Natural killer cell (primary cell): ENCODE results near the gene CAB39. TPM values are rescaled to one million over a fixed set of nuclear protein-coding genes. Genes with fewer than 3 reads are reported as not detected.

Experiments
- ATAC-seq, 3 donors: fragments of 150-1000 bp in 2 of 3; fragments of 200-7000 bp in 1 of 3; cut with Tn5 transposase; 1 replicate in 1 of 3; 2 replicates in 2 of 3; pipeline ENCODE4 v1.10.0; 2021; ENCODE audit warnings: mild to moderate bottlenecking in 2 of 3, moderate library complexity in 2 of 3
- DNase-seq, 2 donors: peaks; one replicate each; pipeline versions ENCODE4 v3.0.0 to v3.0.0-alpha.2; 2013 to 2021; ENCODE audit warnings: mixed read lengths in 1 of 2
- H3K27ac ChIP-seq: one replicate; pipeline ENCODE4 v1.5.1; 2013; ENCODE audit warnings: mild to moderate bottlenecking, low read length
- H3K27me3 ChIP-seq: one replicate; pipeline ENCODE4 v1.6.1; 2013; ENCODE audit warnings: low read length; ENCODE audit not compliant: control insufficient read depth, insufficient read depth
- H3K36me3 ChIP-seq: one replicate; pipeline ENCODE4 v1.6.1; 2013; ENCODE audit warnings: low read length; ENCODE audit not compliant: control insufficient read depth, insufficient read depth
- H3K4me1 ChIP-seq: one replicate; pipeline ENCODE4 v1.6.1; 2013; ENCODE audit warnings: low read length; ENCODE audit not compliant: control insufficient read depth, insufficient read depth
- H3K4me3 ChIP-seq: one replicate; pipeline ENCODE4 v1.5.1; 2013; ENCODE audit warnings: low read length
- H3K9me3 ChIP-seq: one replicate; pipeline ENCODE4 v1.6.1; 2013; ENCODE audit warnings: low read length; ENCODE audit not compliant: control insufficient read depth, insufficient read depth
- H3K27ac Mint-ChIP-seq, 2 donors: one replicate each; pipeline ENCODE4 v1.8.0; 2022; ENCODE audit warnings: mild to moderate bottlenecking in 2 of 2, mixed read lengths in 2 of 2, moderate library complexity in 1 of 2
- H3K27me3 Mint-ChIP-seq, 2 donors: one replicate each; pipeline ENCODE4 v1.8.0; 2022; ENCODE audit warnings: low read depth in 2 of 2, mixed read lengths in 2 of 2
- H3K36me3 Mint-ChIP-seq: one replicate; pipeline ENCODE4 v1.8.0; 2022; ENCODE audit warnings: mixed read lengths
- H3K4me1 Mint-ChIP-seq, 2 donors: one replicate each; pipeline ENCODE4 v1.8.0; 2022; ENCODE audit warnings: mixed read lengths in 2 of 2
- H3K4me3 Mint-ChIP-seq: one replicate; pipeline ENCODE4 v1.8.0; 2022; ENCODE audit warnings: mild to moderate bottlenecking, moderate library complexity, mixed read lengths
- H3K9me3 Mint-ChIP-seq, 2 donors: one replicate each; pipeline ENCODE4 v1.8.0; 2022; ENCODE audit warnings: mixed read lengths in 2 of 2
- WGBS: methylation state at CpG from one replicate; pipeline ENCODE4 v1.1.7; 2013; ENCODE audit warnings: missing lambda C conversion rate; ENCODE audit not compliant: insufficient coverage; 5-methylcytosine and 5-hydroxymethylcytosine counted together
- intact Hi-C: fragments of 100-400 bp; cut with micrococcal nuclease; formaldehyde crosslinking; loops from one replicate; pipeline ENCODE4 v1.14.2; 2022
- total RNA-seq, 4 donors: library from RNA; stranded (reverse); fragments of 120-200 nt in 1 of 4; gene quantifications; one replicate each; pipeline versions ENCODE4 v1.2.3 to v1.2.4, GENCODE V29; 2013 to 2022
- TF ChIP-seq, protein P1 (sequence below): fragments of 200-600 bp; IDR thresholded peaks from one replicate; pipeline ENCODE4 v1.8.0; 2022; ENCODE audit warnings: antibody characterized with exemption

The CAB39 gene
- total RNA-seq, 3 donors from 2014 or later (not counting 1 experiment from before 2014, with no cell fraction given): 75.4 to 96.5 (median 90.5) TPM

DNA sequence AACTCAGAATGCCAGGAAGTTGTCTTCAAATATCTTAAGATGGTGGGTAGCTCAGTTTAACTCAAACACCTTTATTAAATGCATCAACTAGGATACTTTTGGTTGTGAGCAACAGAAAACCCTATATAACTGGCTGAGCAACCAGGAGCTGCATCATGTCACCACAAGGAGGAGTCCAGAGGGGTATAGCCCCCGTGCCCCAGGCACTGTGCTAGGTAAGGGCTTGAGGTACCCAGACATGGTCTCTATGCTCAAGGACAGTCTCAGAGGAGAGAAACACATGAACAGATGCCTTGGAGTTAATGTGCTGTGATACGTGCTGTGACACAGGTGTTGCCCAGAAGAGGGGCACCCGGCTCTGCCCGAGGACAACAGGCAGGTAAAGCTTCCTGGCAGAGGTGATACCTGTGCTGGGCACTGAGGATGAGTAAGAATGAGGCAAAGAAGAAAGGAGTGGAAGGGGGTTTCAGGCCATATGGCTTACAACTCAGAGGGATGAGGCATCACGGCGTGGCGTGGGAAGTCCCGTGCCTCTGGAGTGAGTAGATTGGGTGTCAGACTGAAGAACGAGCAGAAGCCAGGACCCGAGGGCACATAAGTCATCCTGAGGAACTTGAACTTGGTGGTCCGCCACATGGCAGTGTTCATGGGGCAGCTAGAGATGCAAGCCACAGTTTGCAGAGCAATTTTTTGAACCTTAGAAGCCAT lies 32.0 kb upstream of the CAB39 start:
- Mint-ChIP-seq H3K27ac (no peak overlapping the region), H3K27me3 (peaks cover 0 to 17% of the 10 kb centered on the region in 2 donors), H3K9me3 (no peaks in the 10 kb centered on the region), H3K4me1 (peaks cover 8 to 19% of the 10 kb centered on the region in 2 donors), H3K4me3 (no peak overlapping the region), H3K36me3 (no peaks in the 10 kb centered on the region)
- Histone ChIP-seq H3K4me3 (no peak overlapping the region), H3K27me3 (no peaks in the 10 kb centered on the region), H3K4me1 (no peaks in the 10 kb centered on the region), H3K36me3 (no peaks in the 10 kb centered on the region), H3K9me3 (peaks cover 7% of the 10 kb centered on the region), H3K27ac (no peak overlapping the region)
- TF ChIP-seq, protein P1, sequence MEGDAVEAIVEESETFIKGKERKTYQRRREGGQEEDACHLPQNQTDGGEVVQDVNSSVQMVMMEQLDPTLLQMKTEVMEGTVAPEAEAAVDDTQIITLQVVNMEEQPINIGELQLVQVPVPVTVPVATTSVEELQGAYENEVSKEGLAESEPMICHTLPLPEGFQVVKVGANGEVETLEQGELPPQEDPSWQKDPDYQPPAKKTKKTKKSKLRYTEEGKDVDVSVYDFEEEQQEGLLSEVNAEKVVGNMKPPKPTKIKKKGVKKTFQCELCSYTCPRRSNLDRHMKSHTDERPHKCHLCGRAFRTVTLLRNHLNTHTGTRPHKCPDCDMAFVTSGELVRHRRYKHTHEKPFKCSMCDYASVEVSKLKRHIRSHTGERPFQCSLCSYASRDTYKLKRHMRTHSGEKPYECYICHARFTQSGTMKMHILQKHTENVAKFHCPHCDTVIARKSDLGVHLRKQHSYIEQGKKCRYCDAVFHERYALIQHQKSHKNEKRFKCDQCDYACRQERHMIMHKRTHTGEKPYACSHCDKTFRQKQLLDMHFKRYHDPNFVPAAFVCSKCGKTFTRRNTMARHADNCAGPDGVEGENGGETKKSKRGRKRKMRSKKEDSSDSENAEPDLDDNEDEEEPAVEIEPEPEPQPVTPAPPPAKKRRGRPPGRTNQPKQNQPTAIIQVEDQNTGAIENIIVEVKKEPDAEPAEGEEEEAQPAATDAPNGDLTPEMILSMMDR: no peak
- WGBS: 87% methylated on average over 11 of the region's 11 CpGs
- no peak for DNase-seq
- intact Hi-C loops: no loop called here
- no peak for ATAC-seq

DNA sequence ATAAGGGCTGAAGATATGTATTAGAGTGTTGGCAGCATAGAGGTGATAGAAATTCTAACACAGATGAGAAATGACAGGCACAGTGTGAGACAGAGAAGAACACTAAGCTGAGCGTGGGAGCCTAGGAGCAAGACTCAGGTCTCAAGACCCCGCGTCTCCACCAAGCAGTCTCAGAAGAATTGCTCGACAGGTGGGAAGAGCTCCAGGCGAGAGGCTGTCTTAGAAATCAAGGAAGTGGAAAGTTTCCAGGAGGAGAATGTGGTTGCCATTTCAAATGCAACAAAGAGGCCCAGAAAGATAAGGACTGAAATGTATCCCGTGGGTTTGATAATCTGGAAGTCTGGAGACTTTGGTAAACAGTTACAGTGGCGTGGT lies 31.5 kb upstream of the CAB39 start:
- Histone ChIP-seq H3K36me3 (no peaks in the 10 kb centered on the region), H3K4me1 (no peaks in the 10 kb centered on the region), H3K9me3 (peaks cover 7% of the 10 kb centered on the region), H3K27me3 (no peaks in the 10 kb centered on the region), H3K27ac (no peak overlapping the region), H3K4me3 (no peak overlapping the region)
- no peak for ATAC-seq
- WGBS: 87% methylated on average over 7 of the region's 7 CpGs
- no peak for DNase-seq
- H3K4me3 Mint-ChIP-seq: no peak overlapping the region
- no peaks in the 10 kb centered on the region for H3K36me3 Mint-ChIP-seq
- H3K4me1 Mint-ChIP-seq: peaks cover 8 to 19% of the 10 kb centered on the region in 2 donors
- H3K27ac Mint-ChIP-seq: no peak overlapping the region
- no peaks in the 10 kb centered on the region for H3K9me3 Mint-ChIP-seq
- H3K27me3 Mint-ChIP-seq: peaks cover 0 to 17% of the 10 kb centered on the region in 2 donors
- TF ChIP-seq, protein P1: no peak
- intact Hi-C loops: no loop called here

DNA sequence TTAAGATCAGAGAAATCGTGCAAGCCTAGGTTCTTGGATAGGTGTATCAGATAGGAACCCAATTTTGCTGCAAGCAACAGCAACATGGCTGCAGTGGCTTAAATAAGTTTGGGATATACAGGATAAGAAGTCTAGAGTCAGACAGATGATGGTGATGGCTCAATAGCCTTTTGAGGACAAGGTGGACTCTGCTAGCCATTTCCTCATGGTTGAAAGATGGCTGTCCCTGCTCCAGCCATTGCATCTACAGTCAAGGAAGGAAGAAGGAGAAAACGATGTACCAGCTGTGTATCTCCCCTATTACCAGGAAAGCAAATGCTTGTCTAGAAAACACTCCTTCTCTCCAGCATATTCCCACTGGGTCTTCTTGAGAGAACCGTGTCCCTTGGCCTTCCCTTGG lies 30.1 kb upstream of the CAB39 start:
- no peak overlapping the region for H3K4me3 ChIP-seq
- TF ChIP-seq, protein P1: no peak
- no peak overlapping the region for H3K27ac ChIP-seq
- intact Hi-C loops: no loop called here
- no peak overlapping the region for H3K4me3 Mint-ChIP-seq
- DNase-seq (no peak), ATAC-seq (no peak)
- H3K27me3 Mint-ChIP-seq: peaks cover 0 to 20% of the 10 kb centered on the region in 2 donors
- H3K36me3 ChIP-seq: no peaks in the 10 kb centered on the region
- H3K4me1 ChIP-seq: no peaks in the 10 kb centered on the region
- H3K4me1 Mint-ChIP-seq: peaks cover 8 to 19% of the 10 kb centered on the region in 2 donors
- H3K27me3 ChIP-seq: no peaks in the 10 kb centered on the region
- 96% methylated on average over 2 of the region's 3 CpGs for WGBS
- H3K9me3 ChIP-seq: peaks cover 7% of the 10 kb centered on the region
- no peaks in the 10 kb centered on the region for H3K36me3 Mint-ChIP-seq
- no peaks in the 10 kb centered on the region for H3K9me3 Mint-ChIP-seq
- H3K27ac Mint-ChIP-seq: no peak overlapping the region
